ENCODE data around the gene POLR2J3.
"Not testable (repeated sequence)": the region's sequence is repeated elsewhere in the genome, so short reads cannot be mapped to it uniquely, and the experiment has no call there.

DNA sequence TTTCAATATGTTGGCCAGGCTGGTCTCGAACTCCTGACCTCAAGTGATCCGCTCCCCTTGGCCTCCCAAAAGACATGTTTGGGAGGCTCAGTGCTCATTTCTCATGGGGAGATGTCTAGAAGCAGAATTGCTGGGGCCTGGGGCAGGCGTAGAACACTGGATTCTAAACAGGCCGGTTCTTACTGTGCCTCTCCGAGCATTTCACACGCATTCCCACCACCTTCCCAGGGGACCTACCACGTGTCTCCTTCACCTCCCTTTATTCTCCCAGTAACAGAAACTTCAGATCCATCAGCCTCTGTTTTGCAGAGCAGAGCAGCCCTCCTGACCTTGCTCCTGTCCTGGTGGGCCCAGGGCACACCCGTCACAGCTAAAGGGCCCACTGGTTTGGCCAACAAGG, 45.2 kb downstream of the POLR2J3 start:
- TF ChIP-seq CTCF, POLR2A (IDR thresholded peaks at IDR 0.05): not testable (repeated sequence)

All from uterus (tissue), 2 donors.